GM19043 (cell line): ENCODE measurements around the gene HIBADH.
A peak's percentile ranks its signal among the peaks of the same experiment; 100 is the strongest.
"Not testable (repeated sequence)": the region's sequence is repeated elsewhere in the genome, so short reads cannot be mapped to it uniquely, and the experiment has no call there.

Experiments
- ATAC-seq: cut with Tn5 transposase; IDR thresholded peaks from one replicate; pipeline ENCODE4 v1.9.1; 2021; ENCODE audit warnings: low read depth; ENCODE audit not compliant: unreplicated experiment

The HIBADH gene

DNA sequence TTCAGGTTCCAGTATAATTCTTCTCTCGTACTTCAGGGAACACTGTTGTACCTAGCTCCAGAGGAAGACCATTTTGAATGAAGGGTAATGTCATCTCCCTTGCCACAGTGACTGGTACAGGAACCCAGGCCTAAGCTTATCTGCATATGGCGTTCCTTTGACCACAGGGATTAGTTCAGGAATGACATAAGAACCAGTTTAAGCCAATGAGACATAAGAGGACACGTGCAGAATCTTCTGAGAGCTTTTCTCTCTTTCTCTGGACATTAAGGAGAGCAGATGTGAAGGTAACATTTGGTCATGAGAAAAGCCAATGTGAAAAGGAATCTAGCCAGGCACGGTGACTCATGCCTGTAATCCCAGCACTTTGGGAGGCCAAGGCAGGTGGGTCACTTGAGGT, 21.8 kb upstream of the HIBADH start:
- no peak for ATAC-seq

GRCh38 chr7:27680610-27681009, 17.9 kb upstream of the HIBADH start:
- no peak for ATAC-seq

DNA sequence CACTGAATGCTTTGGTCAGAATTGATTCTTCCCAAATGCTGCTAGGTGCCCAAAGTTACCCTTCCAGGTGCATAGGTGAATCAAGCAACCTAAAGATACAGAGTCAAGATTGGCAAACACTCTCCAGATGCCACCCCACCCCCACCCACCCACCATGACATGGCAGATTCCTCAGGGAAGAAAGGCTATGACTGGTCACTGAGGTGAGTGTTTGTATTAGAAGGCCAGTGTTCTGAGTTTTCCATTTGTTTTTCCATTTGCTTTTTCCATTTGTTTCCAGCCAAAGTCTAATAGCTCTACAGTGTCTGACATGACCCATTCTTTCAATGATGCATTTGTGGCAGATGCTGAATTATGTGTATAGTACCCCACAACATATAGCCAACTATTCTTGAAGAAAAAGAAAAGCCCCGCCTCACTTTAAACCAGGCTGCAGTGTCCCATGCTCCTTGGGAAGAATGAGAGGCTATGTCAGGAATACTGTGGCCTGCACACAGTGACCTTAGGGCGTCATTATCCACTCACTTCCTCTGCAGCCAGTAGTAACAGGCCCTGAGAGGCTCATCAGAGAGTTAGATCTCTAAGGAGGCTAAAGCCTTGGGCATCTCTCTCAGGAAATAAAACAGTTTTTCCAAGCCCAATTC, 16.1 kb upstream of the HIBADH start:
- ATAC-seq = no peak

- ATAC-seq = no peak
Observed at GRCh38 chr7:27677912-27678612, 15.4 kb upstream of the HIBADH start.

DNA sequence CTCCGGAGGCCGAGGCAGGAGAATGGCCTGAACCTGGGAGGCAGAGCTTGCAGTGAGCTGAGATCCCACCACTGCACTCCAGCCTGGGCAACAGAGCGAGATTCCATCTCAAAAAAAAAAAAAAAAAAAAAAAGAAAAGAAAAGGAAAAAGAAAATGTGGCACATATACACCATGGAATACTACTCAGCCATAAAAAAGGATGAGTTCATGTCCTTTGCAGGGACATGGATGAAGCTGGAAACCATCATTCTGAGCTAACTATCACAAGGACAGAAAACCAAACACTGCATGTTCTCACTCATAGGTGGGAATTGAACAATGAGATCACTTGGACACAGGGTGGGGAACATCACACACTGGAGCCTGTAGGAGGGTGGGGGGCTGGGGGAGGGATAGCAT, 11.4 kb upstream of the HIBADH start:
- not testable (repeated sequence) for ATAC-seq

GRCh38 chr7:27671675-27672074, 9.0 kb upstream of the HIBADH start:
- no peak for ATAC-seq

- no peak for ATAC-seq
Observed at GRCh38 chr7:27670676-27671075, 8.0 kb upstream of the HIBADH start.

DNA sequence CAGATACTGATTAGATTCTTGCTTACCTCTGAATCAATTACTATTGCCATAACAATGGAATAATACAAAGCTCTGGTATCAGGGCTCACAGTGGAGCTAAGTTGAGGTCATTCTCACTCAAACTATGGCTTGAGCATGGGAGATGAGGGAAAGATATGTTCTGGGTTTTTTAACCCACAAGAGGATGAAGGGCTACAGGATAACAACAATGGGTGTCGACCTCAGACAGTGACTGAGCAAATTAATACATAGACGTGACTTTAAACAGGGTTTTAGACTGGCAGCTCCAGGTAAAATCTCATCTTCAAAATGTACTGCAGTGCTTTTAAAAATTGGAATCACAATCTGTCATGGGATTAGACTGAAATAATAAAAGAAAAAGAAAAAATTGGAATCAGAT, 7.5 kb upstream of the HIBADH start:
- ATAC-seq = no peak

GRCh38 chr7:27665531-27665930, 2.8 kb upstream of the HIBADH start:
- no peak for ATAC-seq

DNA sequence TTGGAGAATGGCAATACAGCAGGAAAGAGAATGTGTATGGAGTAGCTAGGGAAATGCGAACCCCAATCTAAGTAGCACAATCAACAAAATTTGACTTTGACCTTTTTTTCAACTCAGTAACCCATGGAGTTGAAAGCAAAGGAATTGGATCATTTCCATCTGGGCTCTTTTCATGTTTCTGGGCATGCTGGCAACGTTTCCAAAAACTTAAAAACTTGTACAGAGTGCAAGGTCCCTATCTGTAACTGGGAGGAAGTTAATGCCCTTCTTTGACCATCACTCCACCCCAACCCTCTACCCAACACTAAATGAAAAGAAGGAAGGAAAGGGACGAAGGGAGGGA, 1.3 kb upstream of the HIBADH start:
- no peak for ATAC-seq

- no peak for ATAC-seq
Observed at GRCh38 chr7:27661811-27662489, 733 bp downstream of the HIBADH start.

GRCh38 chr7:27656724-27657123, 6.0 kb downstream of the HIBADH start:
- ATAC-seq = no peak

- no peak for ATAC-seq
Observed at GRCh38 chr7:27655184-27655583, 7.5 kb downstream of the HIBADH start.

DNA sequence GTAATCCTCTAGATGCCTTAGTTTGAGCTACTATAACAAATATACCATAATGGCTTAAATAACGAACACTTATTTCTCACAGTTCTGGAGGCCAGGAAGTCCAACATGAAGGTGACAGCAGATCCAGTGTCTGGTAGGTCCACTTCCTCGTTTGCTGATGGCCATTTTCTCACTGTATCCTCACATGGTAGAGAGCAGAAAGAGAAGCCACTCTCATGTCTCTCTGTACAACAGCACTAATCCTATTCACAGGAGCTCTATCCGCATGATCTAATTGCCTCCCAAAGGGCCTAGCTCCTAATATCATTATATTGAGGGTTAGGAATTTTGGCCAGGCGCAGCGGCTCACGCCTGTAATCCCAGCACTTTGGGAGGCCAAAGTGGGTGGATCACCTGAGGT, 10.2 kb downstream of the HIBADH start:
- ATAC-seq = no peak

DNA sequence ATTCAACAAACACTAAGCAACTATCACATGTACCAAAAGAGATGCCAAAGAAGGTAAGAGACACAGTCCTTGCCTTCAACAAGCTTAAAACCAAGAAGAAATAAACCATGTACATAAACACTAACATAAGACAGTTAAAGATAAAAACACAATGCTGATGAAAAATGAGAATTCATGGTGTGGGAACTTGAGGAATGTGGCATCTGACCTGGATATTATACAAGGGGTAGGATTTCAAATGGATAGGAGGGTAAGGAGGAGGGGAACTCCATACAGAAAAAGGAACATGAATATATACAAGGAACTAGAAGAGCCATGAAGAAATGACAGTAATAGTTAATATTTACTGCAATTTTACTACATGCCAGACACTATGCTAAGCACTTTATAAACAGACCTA, 11.0 kb downstream of the HIBADH start:
- no peak for ATAC-seq

DNA sequence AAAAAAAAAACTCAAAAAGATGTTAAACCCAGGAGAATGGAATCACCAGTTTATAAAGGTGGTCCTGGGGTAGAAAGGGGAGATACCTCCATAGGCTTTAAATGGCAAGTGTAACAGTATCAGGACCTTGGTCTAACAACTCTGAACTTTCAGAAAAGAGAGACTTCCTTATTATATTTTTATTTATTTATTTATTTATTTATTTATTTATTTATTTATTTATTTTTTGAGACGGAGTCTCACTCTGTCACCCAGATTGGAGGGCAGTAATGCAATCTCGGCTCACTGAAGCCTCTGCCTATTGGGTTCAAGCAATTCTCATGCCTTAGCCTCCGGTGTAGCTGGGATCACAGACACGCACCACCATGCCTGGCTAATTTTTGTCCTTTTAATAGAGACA, 12.4 kb downstream of the HIBADH start:
- no peak for ATAC-seq

- no peak for ATAC-seq
Observed at GRCh38 chr7:27647489-27647888, 15.2 kb downstream of the HIBADH start.

GRCh38 chr7:27647046-27647445, 15.6 kb downstream of the HIBADH start:
- ATAC-seq = no peak

GRCh38 chr7:27642271-27642670, 20.4 kb downstream of the HIBADH start:
- ATAC-seq = no peak

DNA sequence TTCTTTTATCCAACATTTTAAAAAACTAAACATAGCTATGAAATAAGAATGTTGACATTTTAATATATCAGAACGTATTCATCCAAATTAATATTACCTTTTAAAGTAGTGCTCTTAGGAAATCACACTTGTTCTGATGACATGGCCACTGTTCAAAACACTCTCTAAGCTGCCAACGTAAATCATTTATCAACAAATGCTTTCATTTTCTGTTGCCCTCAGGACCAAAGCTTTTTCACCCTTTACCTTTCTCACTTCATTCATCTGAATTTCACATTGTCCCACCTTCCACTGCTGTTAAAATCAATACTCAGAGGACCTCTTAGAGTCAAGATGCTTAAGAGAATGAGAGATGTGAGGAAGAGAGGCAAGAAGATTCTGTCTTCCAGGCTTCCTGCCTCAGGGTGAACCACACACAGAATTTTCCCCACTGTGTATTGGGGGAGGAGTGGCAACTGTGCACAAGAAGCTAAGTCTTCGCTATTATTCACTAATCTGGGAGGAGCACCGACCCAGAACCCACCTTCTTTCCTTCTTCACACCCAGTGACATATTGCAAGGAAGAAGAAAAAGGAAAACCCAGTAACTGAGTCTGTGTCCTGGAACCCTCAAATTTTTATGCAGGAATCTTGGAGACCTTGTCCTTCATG, 21.0 kb downstream of the HIBADH start:
- ATAC-seq = peak; percentile 76

GRCh38 chr7:27640884-27641574, 21.7 kb downstream of the HIBADH start:
- no peak for ATAC-seq
